Gastroesophageal sphincter (tissue), 3 donors: Measurements from ENCODE around the gene DNAJC1.

ENCODE experiments used
- EP300 ChIP-seq: sonication (generic); formaldehyde crosslinking; IDR thresholded peaks from one replicate; pipeline ENCODE4 v1.6.1; 2017; ENCODE audit warnings: antibody characterized with exemption, mild to moderate bottlenecking
- POLR2A ChIP-seq, 2 donors: fragments of 450-650 bp; IDR thresholded peaks; one replicate each; pipeline ENCODE4 v1.6.1; 2017; ENCODE audit warnings: antibody characterized with exemption in 2 of 2, mild to moderate bottlenecking in 2 of 2, moderate library complexity in 1 of 2
- POLR2AphosphoS5 ChIP-seq: sonication (generic); formaldehyde crosslinking; IDR thresholded peaks from one replicate; pipeline ENCODE4 v1.6.1; 2017; ENCODE audit warnings: antibody characterized with exemption
- TF ChIP-seq, protein P1 (sequence below), 4 experiments: fragments of 200-600 bp in 2 of 4; fragments of 450-650 bp in 2 of 4; sonication (generic) in 1 of 4; IDR thresholded peaks; one replicate each; pipeline ENCODE4 v1.5.1; 2017 to 2019; ENCODE audit warnings: antibody characterized with exemption in 4 of 4, mild to moderate bottlenecking in 2 of 4, moderate library complexity in 2 of 4

DNA sequence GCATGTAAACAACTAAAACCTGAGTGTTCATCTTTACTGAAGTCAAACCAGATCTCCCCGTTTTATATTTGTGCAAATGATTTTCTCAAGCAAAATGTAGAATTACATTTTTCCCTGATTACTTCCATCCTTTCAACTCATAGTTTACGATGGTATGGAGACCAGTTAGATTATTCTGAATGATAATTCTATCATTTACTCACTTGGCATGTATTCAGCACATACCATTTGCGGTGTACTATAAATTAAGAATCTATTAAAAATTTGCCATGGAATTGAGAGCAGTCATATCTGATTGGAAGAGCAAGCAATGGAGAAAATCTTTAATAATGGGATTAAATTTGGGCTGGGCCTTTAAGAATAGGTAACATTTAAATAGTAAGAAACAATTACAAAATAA lies 22.4 kb downstream of the DNAJC1 start:
- TF ChIP-seq POLR2A (IDR thresholded peaks at IDR 0.05) (no peak), POLR2AphosphoS5 (no peak), EP300 (no peak)
- TF ChIP-seq, protein P1, sequence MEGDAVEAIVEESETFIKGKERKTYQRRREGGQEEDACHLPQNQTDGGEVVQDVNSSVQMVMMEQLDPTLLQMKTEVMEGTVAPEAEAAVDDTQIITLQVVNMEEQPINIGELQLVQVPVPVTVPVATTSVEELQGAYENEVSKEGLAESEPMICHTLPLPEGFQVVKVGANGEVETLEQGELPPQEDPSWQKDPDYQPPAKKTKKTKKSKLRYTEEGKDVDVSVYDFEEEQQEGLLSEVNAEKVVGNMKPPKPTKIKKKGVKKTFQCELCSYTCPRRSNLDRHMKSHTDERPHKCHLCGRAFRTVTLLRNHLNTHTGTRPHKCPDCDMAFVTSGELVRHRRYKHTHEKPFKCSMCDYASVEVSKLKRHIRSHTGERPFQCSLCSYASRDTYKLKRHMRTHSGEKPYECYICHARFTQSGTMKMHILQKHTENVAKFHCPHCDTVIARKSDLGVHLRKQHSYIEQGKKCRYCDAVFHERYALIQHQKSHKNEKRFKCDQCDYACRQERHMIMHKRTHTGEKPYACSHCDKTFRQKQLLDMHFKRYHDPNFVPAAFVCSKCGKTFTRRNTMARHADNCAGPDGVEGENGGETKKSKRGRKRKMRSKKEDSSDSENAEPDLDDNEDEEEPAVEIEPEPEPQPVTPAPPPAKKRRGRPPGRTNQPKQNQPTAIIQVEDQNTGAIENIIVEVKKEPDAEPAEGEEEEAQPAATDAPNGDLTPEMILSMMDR (IDR thresholded peaks at IDR 0.05), result no peak
